ENCODE results near the gene RTKN. TPM values are rescaled to one million over a fixed set of nuclear protein-coding genes. Genes with fewer than 3 reads are reported as not detected.

Gene RTKN
- total RNA-seq, 1 donor from 2014 or later: 88.7 TPM

GRCh38 chr2:74414441-74414840, 27.3 kb downstream of the RTKN start:
- no peak for DNase-seq
- TF ChIP-seq CTCF (IDR thresholded peaks at IDR 0.05; ENCODE audit: partially characterized antibody, unreplicated experiment): no peak
- H3K27me3 Mint-ChIP-seq (ENCODE audit: unreplicated experiment): peaks cover 5% of the 10 kb centered on the region
- H3K36me3 Mint-ChIP-seq (ENCODE audit: unreplicated experiment): no peaks in the 10 kb centered on the region
- H3K27ac Mint-ChIP-seq (ENCODE audit: unreplicated experiment): no peak overlapping the region
- H3K4me3 Mint-ChIP-seq (ENCODE audit: unreplicated experiment): no peak overlapping the region
- peaks cover 5% of the 10 kb centered on the region for H3K9me3 Mint-ChIP-seq (ENCODE audit: unreplicated experiment)
- peaks cover 10% of the 10 kb centered on the region for H3K4me1 Mint-ChIP-seq (ENCODE audit: low read depth, unreplicated experiment)

GRCh38 chr2:74413001-74413698, 28.6 kb downstream of the RTKN start:
- H3K27me3 Mint-ChIP-seq (ENCODE audit: unreplicated experiment): peaks cover 9% of the 10 kb centered on the region
- no peak for DNase-seq
- H3K36me3 Mint-ChIP-seq (ENCODE audit: unreplicated experiment): peaks cover 5% of the 10 kb centered on the region
- TF ChIP-seq CTCF (IDR thresholded peaks at IDR 0.05; ENCODE audit: partially characterized antibody, unreplicated experiment): no peak
- no peak overlapping the region for H3K4me3 Mint-ChIP-seq (ENCODE audit: unreplicated experiment)
- H3K4me1 Mint-ChIP-seq (ENCODE audit: low read depth, unreplicated experiment): peaks cover 10% of the 10 kb centered on the region
- no peak overlapping the region for H3K27ac Mint-ChIP-seq (ENCODE audit: unreplicated experiment)
- peaks cover 5% of the 10 kb centered on the region for H3K9me3 Mint-ChIP-seq (ENCODE audit: unreplicated experiment)

- no peak for DNase-seq
- Mint-ChIP-seq H3K4me1 (ENCODE audit: low read depth, unreplicated experiment) (peaks cover 5% of the 10 kb centered on the region), H3K27ac (ENCODE audit: unreplicated experiment) (no peak overlapping the region), H3K27me3 (ENCODE audit: unreplicated experiment) (peaks cover 4% of the 10 kb centered on the region), H3K4me3 (ENCODE audit: unreplicated experiment) (no peak overlapping the region), H3K9me3 (ENCODE audit: unreplicated experiment) (peaks cover 2% of the 10 kb centered on the region), H3K36me3 (ENCODE audit: unreplicated experiment) (peaks cover 6% of the 10 kb centered on the region)
- no peak for TF ChIP-seq CTCF (IDR thresholded peaks at IDR 0.05; ENCODE audit: partially characterized antibody, unreplicated experiment)
Observed at GRCh38 chr2:74407682-74408081, 34.1 kb downstream of the RTKN start.

- Mint-ChIP-seq H3K36me3 (ENCODE audit: unreplicated experiment) (peaks cover 6% of the 10 kb centered on the region), H3K4me1 (ENCODE audit: low read depth, unreplicated experiment) (peaks cover 5% of the 10 kb centered on the region), H3K27me3 (ENCODE audit: unreplicated experiment) (peaks cover 4% of the 10 kb centered on the region), H3K9me3 (ENCODE audit: unreplicated experiment) (no peaks in the 10 kb centered on the region), H3K27ac (ENCODE audit: unreplicated experiment) (no peak overlapping the region), H3K4me3 (ENCODE audit: unreplicated experiment) (no peak overlapping the region)
- TF ChIP-seq CTCF (IDR thresholded peaks at IDR 0.05; ENCODE audit: partially characterized antibody, unreplicated experiment): no peak
- DNase-seq: no peak
Observed at GRCh38 chr2:74406035-74406434, 35.7 kb downstream of the RTKN start.

GRCh38 chr2:74401891-74402290, 39.8 kb downstream of the RTKN start:
- H3K36me3 Mint-ChIP-seq (ENCODE audit: unreplicated experiment): no peaks in the 10 kb centered on the region
- H3K4me1 Mint-ChIP-seq (ENCODE audit: low read depth, unreplicated experiment): peaks cover 5% of the 10 kb centered on the region
- no peaks in the 10 kb centered on the region for H3K27me3 Mint-ChIP-seq (ENCODE audit: unreplicated experiment)
- no peak overlapping the region for H3K27ac Mint-ChIP-seq (ENCODE audit: unreplicated experiment)
- no peak for TF ChIP-seq CTCF (IDR thresholded peaks at IDR 0.05; ENCODE audit: partially characterized antibody, unreplicated experiment)
- H3K9me3 Mint-ChIP-seq (ENCODE audit: unreplicated experiment): no peaks in the 10 kb centered on the region
- no peak for DNase-seq
- no peak overlapping the region for H3K4me3 Mint-ChIP-seq (ENCODE audit: unreplicated experiment)
